ENCODE measurements around the gene SPINK8.

Gene SPINK8

GRCh38 chr3:48297111-48297810 is 36.2 kb downstream of the SPINK8 start:
- no peak overlapping the region for H3K27ac ChIP-seq (ENCODE audit: low read depth, low read length, poor library complexity, severe bottlenecking)
- no peak for TF ChIP-seq EZH2 (IDR thresholded peaks at IDR 0.05; ENCODE audit: borderline replicate concordance, low read length)
- TF ChIP-seq CTCF (IDR thresholded peaks at IDR 0.05; ENCODE audit: low read length) = no peak
- H4K20me1 ChIP-seq (ENCODE audit: insufficient read depth, low read length) = no peaks in the 10 kb centered on the region
- no peaks in the 10 kb centered on the region for H3K27me3 ChIP-seq (ENCODE audit: insufficient read depth, low read length)
- H3K36me3 ChIP-seq (ENCODE audit: insufficient read depth, low read length) = peaks cover 60% of the 10 kb centered on the region
- H3K9me3 ChIP-seq (ENCODE audit: low read length) = no peaks in the 10 kb centered on the region
- no peaks in the 10 kb centered on the region for H3F3A ChIP-seq (ENCODE audit: insufficient read depth, low read length)
- no peak overlapping the region for H3K4me3 ChIP-seq (ENCODE audit: low read depth, low read length, poor library complexity, severe bottlenecking)
- no peak overlapping the region for H3K9ac ChIP-seq (ENCODE audit: low read length)
- H2AFZ ChIP-seq (ENCODE audit: low read length) = no peak overlapping the region
- peaks cover 18% of the 10 kb centered on the region for H3K4me1 ChIP-seq (ENCODE audit: insufficient read depth, low read length, severe bottlenecking)
- no peak overlapping the region for H3K4me2 ChIP-seq (ENCODE audit: low read length)
- no peaks in the 10 kb centered on the region for H3K79me2 ChIP-seq (ENCODE audit: insufficient read depth, low read length)
- no peaks in the 10 kb centered on the region for H3K9me2 ChIP-seq (ENCODE audit: low read depth, low read length)

- Histone ChIP-seq H3K9me2 (ENCODE audit: low read depth, low read length) (no peaks in the 10 kb centered on the region), H2AFZ (ENCODE audit: low read length) (no peak overlapping the region), H3K4me1 (ENCODE audit: insufficient read depth, low read length, severe bottlenecking) (peaks cover 12% of the 10 kb centered on the region), H3K79me2 (ENCODE audit: insufficient read depth, low read length) (no peaks in the 10 kb centered on the region), H3F3A (ENCODE audit: insufficient read depth, low read length) (no peaks in the 10 kb centered on the region), H3K36me3 (ENCODE audit: insufficient read depth, low read length) (peaks cover 64% of the 10 kb centered on the region), H3K9me3 (ENCODE audit: low read length) (no peaks in the 10 kb centered on the region), H3K4me2 (ENCODE audit: low read length) (no peak overlapping the region), H3K9ac (ENCODE audit: low read length) (no peak overlapping the region), H4K20me1 (ENCODE audit: insufficient read depth, low read length) (no peaks in the 10 kb centered on the region), H3K4me3 (ENCODE audit: low read depth, low read length, poor library complexity, severe bottlenecking) (no peak overlapping the region), H3K27ac (ENCODE audit: low read depth, low read length, poor library complexity, severe bottlenecking) (no peak overlapping the region), H3K27me3 (ENCODE audit: insufficient read depth, low read length) (no peaks in the 10 kb centered on the region)
- TF ChIP-seq CTCF (IDR thresholded peaks at IDR 0.05; ENCODE audit: low read length) (no peak), EZH2 (IDR thresholded peaks at IDR 0.05; ENCODE audit: borderline replicate concordance, low read length) (no peak)
Observed at GRCh38 chr3:48296699-48297098, 36.8 kb downstream of the SPINK8 start.

- TF ChIP-seq EZH2 (IDR thresholded peaks at IDR 0.05; ENCODE audit: borderline replicate concordance, low read length) = no peak
- no peak for TF ChIP-seq CTCF (IDR thresholded peaks at IDR 0.05; ENCODE audit: low read length)
- no peaks in the 10 kb centered on the region for H3K9me2 ChIP-seq (ENCODE audit: low read depth, low read length)
- no peak overlapping the region for H3K27ac ChIP-seq (ENCODE audit: low read depth, low read length, poor library complexity, severe bottlenecking)
- H3F3A ChIP-seq (ENCODE audit: insufficient read depth, low read length) = no peaks in the 10 kb centered on the region
- no peak overlapping the region for H3K4me2 ChIP-seq (ENCODE audit: low read length)
- no peak overlapping the region for H3K9ac ChIP-seq (ENCODE audit: low read length)
- H3K9me3 ChIP-seq (ENCODE audit: low read length) = no peaks in the 10 kb centered on the region
- H4K20me1 ChIP-seq (ENCODE audit: insufficient read depth, low read length) = no peaks in the 10 kb centered on the region
- H3K36me3 ChIP-seq (ENCODE audit: insufficient read depth, low read length) = peaks cover 65% of the 10 kb centered on the region
- no peak overlapping the region for H3K4me3 ChIP-seq (ENCODE audit: low read depth, low read length, poor library complexity, severe bottlenecking)
- no peak overlapping the region for H2AFZ ChIP-seq (ENCODE audit: low read length)
- H3K4me1 ChIP-seq (ENCODE audit: insufficient read depth, low read length, severe bottlenecking) = peaks cover under 1% of the 10 kb centered on the region
- no peaks in the 10 kb centered on the region for H3K27me3 ChIP-seq (ENCODE audit: insufficient read depth, low read length)
- H3K79me2 ChIP-seq (ENCODE audit: insufficient read depth, low read length) = no peaks in the 10 kb centered on the region
Observed at GRCh38 chr3:48294611-48295263, 38.7 kb downstream of the SPINK8 start.

All from OCI-LY1 (cell line).